H1 (cell line): ENCODE measurements around the gene CBR4. TPM values are rescaled to one million over a fixed set of nuclear protein-coding genes. Genes with fewer than 3 reads are reported as not detected.

Experiments
- HDAC2 ChIP-seq, 2 experiments: fragments of 300-600 bp in 1 of 2; sonication (generic) in 1 of 2; IDR thresholded peaks; 2 replicates each; pipeline ENCODE4 v1.6.1; 2011 to 2012; ENCODE audit warnings: low read depth in 2 of 2, low read length in 2 of 2, mild to moderate bottlenecking in 2 of 2, moderate library complexity in 2 of 2, borderline replicate concordance in 1 of 2, inconsistent platforms in 1 of 2
- MAFK ChIP-seq: IDR thresholded peaks from 2 replicates; pipeline ENCODE4 v1.6.1; 2012; ENCODE audit warnings: low read depth, mild to moderate bottlenecking, improper control_type of control experiment, low read length
- polyA plus RNA-seq, 7 experiments: library from polyadenylated mRNA; depleted of rRNA in 3 of 7; stranded (reverse) in 5 of 7; unstranded in 2 of 7; fragments of >200 nt in 5 of 7; fragments of 200-250 nt in 2 of 7; gene quantifications; 1 replicate in 5 of 7; 2 replicates in 1 of 7; 4 replicates in 1 of 7; pipeline versions ENCODE4 v1.2.1 to v1.2.3, GENCODE V29; 2011 to 2013; ENCODE audit warnings: missing spikeins in 2 of 7, mixed read lengths in 2 of 7
- total RNA-seq: library from RNA; stranded (reverse); fragmentation: NEBNext Ultra II Directional; extraction: Animal tissue kit (Norgen Biotek cat#: 25700); gene quantifications from 2 replicates; pipeline ENCODE4 v1.2.1, GENCODE V29; 2021
- TF ChIP-seq, protein P1 (sequence below): fragments of 300-600 bp; sonication (generic); IDR thresholded peaks from 2 replicates; pipeline ENCODE4 v1.7.1; 2012; ENCODE audit warnings: low read length, moderate library complexity, mild to moderate bottlenecking, inconsistent platforms; ENCODE audit not compliant: insufficient replicate concordance

CBR4 gene
- total and polyA plus RNA-seq, 2 of the 8 experiments (the other 6 are each of a cell fraction or from before 2014, with no cell fraction given): 8.6 to 29.5 TPM

DNA sequence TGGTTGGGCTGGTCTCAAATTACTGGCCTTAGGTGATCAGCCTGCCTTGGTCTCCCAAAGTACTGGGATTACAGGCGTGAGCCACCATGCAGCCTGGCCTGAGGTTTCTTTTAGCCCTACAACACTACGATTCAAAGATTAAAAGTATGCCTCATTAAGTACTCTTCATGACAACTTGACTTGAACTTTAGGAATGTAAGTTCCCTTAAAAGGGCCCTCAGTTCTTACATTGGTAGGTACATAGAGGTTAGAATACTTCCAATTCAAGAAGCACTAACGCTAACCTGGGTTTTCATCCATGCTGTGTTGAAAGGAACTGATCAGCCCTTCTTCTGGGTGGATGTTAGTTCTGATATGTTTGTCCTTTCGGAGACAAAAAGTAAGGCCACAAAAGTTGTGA lies 15.1 kb downstream of the CBR4 start (continued):
- TF ChIP-seq HDAC2 (IDR thresholded peaks at IDR 0.05; ENCODE audit: borderline replicate concordance in 1 of 2, low read depth in 2 of 2, low read length in 2 of 2) (no peak), MAFK (no peak)
- TF ChIP-seq, protein P1, sequence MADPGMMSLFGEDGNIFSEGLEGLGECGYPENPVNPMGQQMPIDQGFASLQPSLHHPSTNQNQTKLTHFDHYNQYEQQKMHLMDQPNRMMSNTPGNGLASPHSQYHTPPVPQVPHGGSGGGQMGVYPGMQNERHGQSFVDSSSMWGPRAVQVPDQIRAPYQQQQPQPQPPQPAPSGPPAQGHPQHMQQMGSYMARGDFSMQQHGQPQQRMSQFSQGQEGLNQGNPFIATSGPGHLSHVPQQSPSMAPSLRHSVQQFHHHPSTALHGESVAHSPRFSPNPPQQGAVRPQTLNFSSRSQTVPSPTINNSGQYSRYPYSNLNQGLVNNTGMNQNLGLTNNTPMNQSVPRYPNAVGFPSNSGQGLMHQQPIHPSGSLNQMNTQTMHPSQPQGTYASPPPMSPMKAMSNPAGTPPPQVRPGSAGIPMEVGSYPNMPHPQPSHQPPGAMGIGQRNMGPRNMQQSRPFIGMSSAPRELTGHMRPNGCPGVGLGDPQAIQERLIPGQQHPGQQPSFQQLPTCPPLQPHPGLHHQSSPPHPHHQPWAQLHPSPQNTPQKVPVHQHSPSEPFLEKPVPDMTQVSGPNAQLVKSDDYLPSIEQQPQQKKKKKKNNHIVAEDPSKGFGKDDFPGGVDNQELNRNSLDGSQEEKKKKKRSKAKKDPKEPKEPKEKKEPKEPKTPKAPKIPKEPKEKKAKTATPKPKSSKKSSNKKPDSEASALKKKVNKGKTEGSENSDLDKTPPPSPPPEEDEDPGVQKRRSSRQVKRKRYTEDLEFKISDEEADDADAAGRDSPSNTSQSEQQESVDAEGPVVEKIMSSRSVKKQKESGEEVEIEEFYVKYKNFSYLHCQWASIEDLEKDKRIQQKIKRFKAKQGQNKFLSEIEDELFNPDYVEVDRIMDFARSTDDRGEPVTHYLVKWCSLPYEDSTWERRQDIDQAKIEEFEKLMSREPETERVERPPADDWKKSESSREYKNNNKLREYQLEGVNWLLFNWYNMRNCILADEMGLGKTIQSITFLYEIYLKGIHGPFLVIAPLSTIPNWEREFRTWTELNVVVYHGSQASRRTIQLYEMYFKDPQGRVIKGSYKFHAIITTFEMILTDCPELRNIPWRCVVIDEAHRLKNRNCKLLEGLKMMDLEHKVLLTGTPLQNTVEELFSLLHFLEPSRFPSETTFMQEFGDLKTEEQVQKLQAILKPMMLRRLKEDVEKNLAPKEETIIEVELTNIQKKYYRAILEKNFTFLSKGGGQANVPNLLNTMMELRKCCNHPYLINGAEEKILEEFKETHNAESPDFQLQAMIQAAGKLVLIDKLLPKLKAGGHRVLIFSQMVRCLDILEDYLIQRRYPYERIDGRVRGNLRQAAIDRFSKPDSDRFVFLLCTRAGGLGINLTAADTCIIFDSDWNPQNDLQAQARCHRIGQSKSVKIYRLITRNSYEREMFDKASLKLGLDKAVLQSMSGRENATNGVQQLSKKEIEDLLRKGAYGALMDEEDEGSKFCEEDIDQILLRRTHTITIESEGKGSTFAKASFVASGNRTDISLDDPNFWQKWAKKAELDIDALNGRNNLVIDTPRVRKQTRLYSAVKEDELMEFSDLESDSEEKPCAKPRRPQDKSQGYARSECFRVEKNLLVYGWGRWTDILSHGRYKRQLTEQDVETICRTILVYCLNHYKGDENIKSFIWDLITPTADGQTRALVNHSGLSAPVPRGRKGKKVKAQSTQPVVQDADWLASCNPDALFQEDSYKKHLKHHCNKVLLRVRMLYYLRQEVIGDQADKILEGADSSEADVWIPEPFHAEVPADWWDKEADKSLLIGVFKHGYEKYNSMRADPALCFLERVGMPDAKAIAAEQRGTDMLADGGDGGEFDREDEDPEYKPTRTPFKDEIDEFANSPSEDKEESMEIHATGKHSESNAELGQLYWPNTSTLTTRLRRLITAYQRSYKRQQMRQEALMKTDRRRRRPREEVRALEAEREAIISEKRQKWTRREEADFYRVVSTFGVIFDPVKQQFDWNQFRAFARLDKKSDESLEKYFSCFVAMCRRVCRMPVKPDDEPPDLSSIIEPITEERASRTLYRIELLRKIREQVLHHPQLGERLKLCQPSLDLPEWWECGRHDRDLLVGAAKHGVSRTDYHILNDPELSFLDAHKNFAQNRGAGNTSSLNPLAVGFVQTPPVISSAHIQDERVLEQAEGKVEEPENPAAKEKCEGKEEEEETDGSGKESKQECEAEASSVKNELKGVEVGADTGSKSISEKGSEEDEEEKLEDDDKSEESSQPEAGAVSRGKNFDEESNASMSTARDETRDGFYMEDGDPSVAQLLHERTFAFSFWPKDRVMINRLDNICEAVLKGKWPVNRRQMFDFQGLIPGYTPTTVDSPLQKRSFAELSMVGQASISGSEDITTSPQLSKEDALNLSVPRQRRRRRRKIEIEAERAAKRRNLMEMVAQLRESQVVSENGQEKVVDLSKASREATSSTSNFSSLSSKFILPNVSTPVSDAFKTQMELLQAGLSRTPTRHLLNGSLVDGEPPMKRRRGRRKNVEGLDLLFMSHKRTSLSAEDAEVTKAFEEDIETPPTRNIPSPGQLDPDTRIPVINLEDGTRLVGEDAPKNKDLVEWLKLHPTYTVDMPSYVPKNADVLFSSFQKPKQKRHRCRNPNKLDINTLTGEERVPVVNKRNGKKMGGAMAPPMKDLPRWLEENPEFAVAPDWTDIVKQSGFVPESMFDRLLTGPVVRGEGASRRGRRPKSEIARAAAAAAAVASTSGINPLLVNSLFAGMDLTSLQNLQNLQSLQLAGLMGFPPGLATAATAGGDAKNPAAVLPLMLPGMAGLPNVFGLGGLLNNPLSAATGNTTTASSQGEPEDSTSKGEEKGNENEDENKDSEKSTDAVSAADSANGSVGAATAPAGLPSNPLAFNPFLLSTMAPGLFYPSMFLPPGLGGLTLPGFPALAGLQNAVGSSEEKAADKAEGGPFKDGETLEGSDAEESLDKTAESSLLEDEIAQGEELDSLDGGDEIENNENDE: no peak
